Motor neuron (in vitro differentiated cells): ENCODE data around the gene DIAPH3. TPM values are rescaled to one million over a fixed set of nuclear protein-coding genes. Genes with fewer than 3 reads are reported as not detected.
"Not testable (repeated sequence)": the region's sequence is repeated elsewhere in the genome, so short reads cannot be mapped to it uniquely, and the experiment has no call there.

ENCODE experiments used
- ATAC-seq, 8 experiments: fragments of 200-7000 bp; cut with Tn5 transposase; replicated peaks in 6 of 8; 2 replicates each; pipeline ENCODE4 v1.8.0; 2021; ENCODE audit warnings: mild to moderate bottlenecking in 8 of 8, moderate library complexity in 8 of 8
- H3K27ac ChIP-seq, 2 donors: fragments of 250-450 bp; sonication (Bioruptor Pico); 2 replicates each; pipeline ENCODE4 v1.9.0; 2021; ENCODE audit warnings: antibody characterized with exemption in 2 of 2, mild to moderate bottlenecking in 2 of 2, moderate library complexity in 1 of 2
- H3K4me1 ChIP-seq, 2 donors: fragments of 250-450 bp; sonication (Bioruptor Pico); replicated peaks in 1 of 2; 2 replicates each; pipeline ENCODE4 v1.6.1; 2021; ENCODE audit warnings: antibody characterized with exemption in 2 of 2, mild to moderate bottlenecking in 2 of 2, moderate library complexity in 1 of 2
- H3K4me3 ChIP-seq, 5 donors: fragments of 250-450 bp; sonication (Bioruptor Pico); 2 replicates each; pipeline ENCODE4 v1.9.0; 2021; ENCODE audit warnings: antibody characterized with exemption in 5 of 5, mild to moderate bottlenecking in 5 of 5, moderate library complexity in 4 of 5
- WGBS, 10 experiments: fragments of 450-650 bp; shearing (Covaris generic); methylation state at CpG; one replicate each; pipeline ENCODE4 v1.0.0; 2022; 5-methylcytosine and 5-hydroxymethylcytosine counted together
- in situ Hi-C, 9 experiments: fragments of 400-800 bp; cut with MboI; loops; one replicate each; pipeline ENCODE4 v1.15.0; 2021; ENCODE audit warnings: low sequenced_read_pairs in 9 of 9, low pct_unique_long_range_greater_than_20kb in 2 of 9; ENCODE audit not compliant: unreplicated experiment in 9 of 9
- total RNA-seq, 8 experiments: library from RNA; unstranded; fragments of 300-600 nt; gene quantifications; 2 replicates each; pipeline versions ENCODE4 v1.2.3 to v1.2.4, GENCODE V29; 2022

DIAPH3 gene
- total RNA-seq, 8 experiments from 2014 or later, result 0.25 to 11.2 (median 3.4) TPM

DNA sequence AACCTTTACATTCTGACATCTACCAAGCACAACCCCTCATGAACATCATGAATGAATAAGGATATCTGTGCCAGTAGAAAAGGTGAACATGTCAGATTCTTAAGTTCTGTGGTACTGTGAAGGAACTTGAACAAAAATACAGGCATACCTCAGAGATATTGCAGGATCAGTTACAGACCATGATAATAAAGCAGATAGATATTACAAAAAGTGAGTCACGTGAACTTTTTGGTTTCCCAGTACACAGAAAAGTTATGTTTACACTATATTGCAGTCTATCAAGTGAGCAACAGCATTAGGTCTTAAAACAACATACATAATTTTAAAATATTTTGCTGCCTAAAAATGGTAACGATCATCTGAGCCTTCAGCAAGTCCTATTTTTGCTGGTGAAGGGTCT, 101.2 kb downstream of the DIAPH3 start:
- no peak for ATAC-seq
- no peaks in the 10 kb centered on the region for H3K4me1 ChIP-seq
- in situ Hi-C loops, result no loop called here
- H3K4me3 ChIP-seq, result no peak overlapping the region
- WGBS, 10 experiments, result 83 to 100% (median 100%) methylated on average over 1 to 2 of the region's 2 CpGs; no CpG with 5 or more reads in 1 of the 10 experiments
- H3K27ac ChIP-seq, result no peak overlapping the region

DNA sequence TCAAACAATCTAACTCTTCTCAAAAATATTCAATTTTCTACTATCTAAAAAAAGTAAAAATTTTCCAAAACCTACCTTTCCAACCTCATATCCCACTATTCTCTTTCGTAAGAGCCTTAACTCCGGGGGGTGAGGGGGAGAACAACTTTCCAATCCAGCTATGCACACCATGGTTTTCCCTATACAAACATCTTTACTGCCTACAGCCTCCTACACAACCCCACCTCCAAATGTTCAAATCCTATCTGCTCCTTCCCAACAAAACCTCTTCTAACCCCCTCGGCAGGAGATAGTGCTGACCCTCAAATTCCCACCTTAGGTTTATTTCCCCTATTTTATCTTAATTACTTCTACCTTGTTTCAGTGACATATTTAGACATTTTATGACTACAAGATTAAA, 102.0 kb downstream of the DIAPH3 start:
- in situ Hi-C loops, result no loop called here
- Histone ChIP-seq H3K4me1 (no peaks in the 10 kb centered on the region), H3K27ac (no peak overlapping the region), H3K4me3 (no peak overlapping the region)
- WGBS, 10 experiments, result 71 to 100% (median 88%) methylated on average over 1 to 3 of the region's 3 CpGs; no CpG with 5 or more reads in 2 of the 10 experiments
- no peak for ATAC-seq

DNA sequence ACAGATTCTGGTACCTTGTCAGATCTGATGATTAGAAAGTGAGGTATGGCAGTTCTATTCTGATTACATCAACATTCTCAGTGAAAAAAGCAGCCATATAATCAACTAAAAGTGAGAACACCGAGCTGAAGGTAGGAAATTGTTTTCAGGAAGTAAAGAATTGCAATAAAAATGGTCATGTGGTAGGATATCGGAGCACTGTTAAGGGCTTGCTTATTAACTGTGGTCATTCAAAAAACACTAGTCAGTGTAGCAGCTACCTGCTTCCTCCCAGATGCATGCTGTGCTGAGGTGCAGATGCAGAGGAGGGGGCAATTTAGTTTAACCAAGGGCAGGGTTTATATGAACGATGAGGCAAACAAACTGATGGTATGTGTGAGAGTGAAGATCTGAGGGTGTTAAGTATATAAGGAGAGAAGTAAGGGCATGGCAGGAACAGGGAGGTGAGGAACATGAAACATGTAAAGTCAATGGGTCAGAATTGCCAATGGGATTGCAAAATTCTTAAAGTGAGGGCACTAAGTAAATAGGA, 111.9 kb downstream of the DIAPH3 start:
- Histone ChIP-seq H3K27ac (no peak overlapping the region), H3K4me3 (no peak overlapping the region), H3K4me1 (peaks cover 0 to 3% of the 10 kb centered on the region in 2 donors)
- 61 to 100% (median 86%) methylated on average over 1 to 3 of the region's 3 CpGs for WGBS, 10 experiments
- no peak for ATAC-seq
- in situ Hi-C loops, result no loop called here

DNA sequence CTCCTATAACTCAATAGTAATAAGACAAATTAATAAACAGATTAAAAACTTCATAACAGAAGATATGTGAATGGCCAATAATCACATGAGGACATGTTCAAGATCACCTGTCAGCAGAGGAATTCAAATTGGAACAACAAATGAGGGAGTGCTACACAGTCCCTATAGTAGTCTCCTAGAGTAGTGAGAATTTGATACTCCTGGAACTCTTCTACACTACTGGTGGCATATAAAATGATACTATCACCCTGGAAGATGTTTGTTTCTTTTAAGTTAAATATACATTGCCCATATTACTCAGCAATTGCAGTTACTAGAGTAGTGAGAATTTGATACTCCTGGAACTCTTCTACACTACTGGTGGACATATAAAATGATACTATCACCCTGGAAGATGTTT, 115.4 kb downstream of the DIAPH3 start:
- ATAC-seq, result peak in 4 of 8 experiments; percentile 4 to 11 (median 6)
- in situ Hi-C loops, H3K4me3 ChIP-seq, H3K27ac ChIP-seq, H3K4me1 ChIP-seq: not testable (repeated sequence)

DNA sequence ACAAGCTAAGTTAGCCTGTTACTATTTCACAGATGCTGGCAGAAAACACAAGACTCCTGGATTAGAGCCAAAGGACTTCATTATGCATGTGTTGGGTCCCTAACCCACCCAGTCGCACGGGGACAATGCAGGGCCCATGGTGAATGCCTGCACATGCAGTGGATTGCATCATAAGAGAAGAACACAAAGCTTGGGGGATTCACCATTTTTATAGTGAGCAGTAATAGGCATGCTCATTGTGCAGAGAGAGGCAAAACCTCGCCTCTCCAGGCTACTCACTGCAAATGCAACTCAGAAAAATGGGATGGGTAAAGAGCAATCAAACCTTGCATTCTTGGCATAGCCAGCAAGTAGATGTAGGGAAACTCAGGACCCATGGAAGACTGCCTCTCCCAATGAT, 115.8 kb downstream of the DIAPH3 start:
- WGBS, 10 experiments, result 7 to 83% (median 39%) methylated on average over 1 to 3 of the region's 3 CpGs; no CpG with 5 or more reads in 2 of the 10 experiments
- ATAC-seq, result peak; percentile 78 to 100 (median 99)
- Histone ChIP-seq H3K27ac (no peak overlapping the region), H3K4me1 (peaks cover 0 to 3% of the 10 kb centered on the region in 2 donors), H3K4me3 (no peak overlapping the region)
- in situ Hi-C loops, result no loop called here

DNA sequence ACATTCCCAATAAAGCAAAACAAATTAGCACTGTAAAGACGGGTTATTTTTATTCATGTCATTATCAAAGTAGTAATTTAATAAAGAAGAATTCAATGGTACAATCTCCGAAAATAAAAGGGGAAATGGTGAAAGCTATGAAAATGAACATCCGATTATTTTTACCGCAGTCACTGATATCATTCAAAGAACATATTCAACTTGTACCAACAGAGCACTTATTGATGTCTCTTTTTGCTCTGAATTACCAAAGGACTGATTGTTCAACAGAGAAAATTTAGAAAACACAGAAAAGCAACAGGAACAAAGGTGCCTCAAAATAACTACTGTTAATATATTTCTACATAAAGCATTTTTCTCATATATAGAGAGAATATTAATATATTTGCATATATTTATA, 119.4 kb downstream of the DIAPH3 start:
- 89 to 100% (median 97%) methylated on average over 1 to 4 of the region's 4 CpGs for WGBS, 10 experiments
- in situ Hi-C loops, result no loop called here

DNA sequence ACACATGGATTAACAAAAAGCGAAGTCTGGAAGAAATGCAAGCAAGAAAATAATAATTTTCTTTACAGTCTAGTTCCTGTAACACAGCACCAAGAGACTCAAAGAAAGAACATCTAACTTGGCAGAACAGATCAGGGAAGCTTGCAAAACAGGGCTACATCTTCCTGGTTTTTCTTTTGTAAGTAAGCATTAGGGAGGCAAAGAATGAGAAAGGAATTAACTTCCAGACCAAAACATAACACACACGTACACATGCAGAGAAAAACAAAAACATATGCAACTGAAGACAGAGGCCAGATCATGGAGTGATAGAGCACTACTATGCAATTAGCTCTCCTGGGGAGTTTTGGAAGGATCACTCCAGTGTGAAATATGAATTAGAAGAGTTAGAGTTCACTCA, 120.5 kb downstream of the DIAPH3 start:
- no peak overlapping the region for H3K4me3 ChIP-seq
- no peak overlapping the region for H3K27ac ChIP-seq
- no peak for ATAC-seq
- peaks cover 0 to 2% of the 10 kb centered on the region in 2 donors for H3K4me1 ChIP-seq
- WGBS, 10 experiments, result 50 to 86% (median 67%) methylated on average over 1 to 2 of the region's 2 CpGs
- in situ Hi-C loops, result no loop called here

More for the DNA sequence above, 119.4 kb downstream of the DIAPH3 start:
- ATAC-seq, result no peak
- Histone ChIP-seq H3K27ac (no peak overlapping the region), H3K4me1 (peaks cover 0 to 3% of the 10 kb centered on the region in 2 donors), H3K4me3 (no peak overlapping the region)

DNA sequence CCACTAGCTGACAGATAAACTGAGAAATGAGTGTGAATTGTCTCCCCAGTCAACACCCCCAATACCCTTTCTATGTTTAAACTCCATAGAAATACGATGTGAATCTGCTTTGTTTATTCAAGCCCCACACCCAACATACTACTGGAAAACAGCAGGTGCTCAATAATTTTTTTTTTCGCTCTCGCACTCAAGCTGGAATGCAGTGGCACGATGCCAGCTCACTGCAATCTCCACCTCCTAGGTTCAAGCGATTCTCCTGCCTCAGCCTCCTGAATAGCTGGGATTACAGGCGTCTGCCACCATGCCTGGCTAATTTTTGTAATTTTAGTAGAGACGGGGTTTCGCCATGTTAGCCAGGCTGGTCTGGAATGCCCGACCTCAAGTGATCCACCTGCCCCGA, 123.1 kb downstream of the DIAPH3 start:
- 80 to 100% (median 97%) methylated on average over 1 to 9 of the region's 10 CpGs; no CpG with 5 or more reads in 2 of the 10 experiments for WGBS, 10 experiments
- H3K4me3 ChIP-seq, H3K4me1 ChIP-seq, H3K27ac ChIP-seq, ATAC-seq, in situ Hi-C loops: not testable (repeated sequence)

DNA sequence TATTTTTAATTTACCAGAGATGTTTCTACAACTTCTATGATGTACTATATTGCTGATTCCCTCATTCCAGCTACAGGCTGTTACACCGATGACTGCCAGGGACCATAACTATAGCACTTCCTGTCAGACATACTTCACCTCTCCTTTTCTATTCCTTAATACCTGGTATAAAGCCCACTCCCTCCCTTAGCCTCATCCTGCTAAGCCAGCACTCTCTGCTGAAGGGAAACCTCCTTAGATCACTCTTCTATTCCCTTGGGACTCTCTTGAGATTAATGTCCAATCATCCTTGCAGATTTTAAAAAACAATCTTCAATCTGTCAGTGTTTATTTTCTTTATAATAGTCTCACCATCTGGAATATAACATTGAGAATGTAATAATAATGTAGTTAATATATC, 127.9 kb downstream of the DIAPH3 start:
- Histone ChIP-seq H3K4me3 (no peak overlapping the region), H3K4me1 (peaks cover 0 to 2% of the 10 kb centered on the region in 2 donors), H3K27ac (no peak overlapping the region)
- in situ Hi-C loops, result no loop called here
- peak in 2 of 8 experiments; percentile 44 to 58 for ATAC-seq
- WGBS, 10 experiments, result 89 to 100% (median 100%) methylated on average over 1 of the region's 1 CpG; no CpG with 5 or more reads in 5 of the 10 experiments

DNA sequence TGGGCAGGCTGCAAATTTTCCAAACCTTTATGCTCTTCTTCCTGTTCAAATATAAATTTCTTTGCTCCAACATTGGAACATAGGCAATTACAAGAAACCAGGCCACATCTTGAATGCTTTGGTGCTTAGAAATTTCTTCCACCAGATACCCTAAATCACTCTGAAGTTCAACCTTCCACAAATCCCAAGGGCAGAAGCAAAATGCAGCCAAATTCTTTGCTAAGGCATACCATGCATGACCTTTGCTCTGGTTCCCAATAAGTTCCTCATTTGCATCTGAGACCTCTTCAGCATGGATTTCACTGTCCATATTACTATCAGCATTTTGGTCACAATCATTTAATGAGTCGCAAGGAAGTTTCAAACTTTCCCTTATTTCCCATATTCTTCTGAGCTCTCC, 130.9 kb downstream of the DIAPH3 start:
- in situ Hi-C loops, result no loop called here
- Histone ChIP-seq H3K4me1 (peaks cover 0 to 2% of the 10 kb centered on the region in 2 donors), H3K4me3 (no peak overlapping the region), H3K27ac (no peak overlapping the region)
- WGBS, 10 experiments, result 80 to 100% (median 100%) methylated on average over 1 of the region's 1 CpG
- no peak for ATAC-seq

DNA sequence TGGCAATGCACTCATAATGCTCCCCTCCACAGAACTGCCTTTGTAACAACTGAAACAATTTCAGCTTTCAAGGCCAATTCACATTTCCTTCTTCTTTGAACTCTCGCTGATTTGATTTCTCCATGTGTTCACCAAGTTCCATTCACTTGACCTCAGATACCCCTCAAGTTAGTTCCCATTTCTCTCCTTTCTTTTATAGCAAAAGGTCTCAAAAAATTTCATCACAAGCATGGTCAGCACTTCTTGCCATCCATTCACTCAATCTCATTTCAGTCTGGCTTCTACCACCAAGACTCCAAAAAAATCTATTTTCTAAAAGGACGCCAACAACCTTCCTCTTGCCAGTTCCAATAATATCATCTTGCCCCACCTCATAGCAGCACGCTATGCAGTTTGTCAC, 135.7 kb downstream of the DIAPH3 start:
- ATAC-seq, result no peak
- H3K4me3 ChIP-seq, result no peak overlapping the region
- no peaks in the 10 kb centered on the region for H3K4me1 ChIP-seq
- no peak overlapping the region for H3K27ac ChIP-seq
- 87 to 100% (median 100%) methylated on average over 1 to 3 of the region's 3 CpGs for WGBS, 10 experiments
- in situ Hi-C loops, result no loop called here

DNA sequence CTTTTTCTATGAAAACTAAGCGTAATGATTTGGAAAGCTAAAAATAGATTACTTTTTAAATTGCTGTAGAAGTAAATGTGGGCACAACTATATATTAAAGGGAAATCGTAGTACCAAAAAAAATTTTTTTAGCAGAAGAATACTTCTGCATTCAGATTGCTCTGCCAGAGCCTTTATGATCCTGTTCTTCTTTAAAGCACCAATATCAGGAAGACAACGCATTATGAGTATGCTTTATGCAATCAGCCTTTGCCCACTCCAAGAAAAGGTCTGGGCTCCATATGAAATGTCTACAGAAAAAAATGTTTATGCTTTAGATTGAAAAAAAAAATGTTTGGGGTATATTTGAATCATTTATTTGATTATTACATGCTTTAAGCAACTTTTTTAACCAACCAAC, 137.4 kb downstream of the DIAPH3 start:
- Histone ChIP-seq H3K4me1 (no peaks in the 10 kb centered on the region), H3K4me3 (no peak overlapping the region), H3K27ac (no peak overlapping the region)
- no peak for ATAC-seq
- WGBS, 10 experiments, result 45 to 95% (median 69%) methylated on average over 2 to 3 of the region's 3 CpGs
- in situ Hi-C loops, result no loop called here

DNA sequence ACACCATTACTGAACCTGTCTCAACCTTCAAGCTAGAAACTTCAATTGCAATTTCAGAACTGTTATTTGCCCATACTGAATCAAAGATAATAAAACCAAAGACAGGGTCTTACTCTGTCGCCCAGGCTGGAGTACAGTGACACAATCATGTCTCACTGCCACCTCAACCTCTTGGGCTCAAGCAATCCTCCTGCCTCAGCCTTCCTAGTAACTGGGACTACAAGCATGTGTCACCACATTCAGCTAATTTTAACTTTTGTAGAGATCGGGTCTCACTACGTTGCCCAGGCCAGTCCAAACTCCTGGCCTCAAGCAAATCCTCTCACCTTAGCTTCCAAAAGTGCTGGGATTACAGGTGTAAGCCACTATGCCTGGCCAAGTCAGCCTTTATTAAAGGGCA, 143.4 kb downstream of the DIAPH3 start:
- WGBS, 10 experiments, result 80 to 96% (median 92%) methylated on average over 1 to 3 of the region's 3 CpGs; no CpG with 5 or more reads in 4 of the 10 experiments
- no peak overlapping the region for H3K4me3 ChIP-seq
- H3K4me1 ChIP-seq, result no peaks in the 10 kb centered on the region
- in situ Hi-C loops, result no loop called here
- no peak for ATAC-seq
- no peak overlapping the region for H3K27ac ChIP-seq
